ENCODE results near the gene EXD3.

The EXD3 gene

DNA sequence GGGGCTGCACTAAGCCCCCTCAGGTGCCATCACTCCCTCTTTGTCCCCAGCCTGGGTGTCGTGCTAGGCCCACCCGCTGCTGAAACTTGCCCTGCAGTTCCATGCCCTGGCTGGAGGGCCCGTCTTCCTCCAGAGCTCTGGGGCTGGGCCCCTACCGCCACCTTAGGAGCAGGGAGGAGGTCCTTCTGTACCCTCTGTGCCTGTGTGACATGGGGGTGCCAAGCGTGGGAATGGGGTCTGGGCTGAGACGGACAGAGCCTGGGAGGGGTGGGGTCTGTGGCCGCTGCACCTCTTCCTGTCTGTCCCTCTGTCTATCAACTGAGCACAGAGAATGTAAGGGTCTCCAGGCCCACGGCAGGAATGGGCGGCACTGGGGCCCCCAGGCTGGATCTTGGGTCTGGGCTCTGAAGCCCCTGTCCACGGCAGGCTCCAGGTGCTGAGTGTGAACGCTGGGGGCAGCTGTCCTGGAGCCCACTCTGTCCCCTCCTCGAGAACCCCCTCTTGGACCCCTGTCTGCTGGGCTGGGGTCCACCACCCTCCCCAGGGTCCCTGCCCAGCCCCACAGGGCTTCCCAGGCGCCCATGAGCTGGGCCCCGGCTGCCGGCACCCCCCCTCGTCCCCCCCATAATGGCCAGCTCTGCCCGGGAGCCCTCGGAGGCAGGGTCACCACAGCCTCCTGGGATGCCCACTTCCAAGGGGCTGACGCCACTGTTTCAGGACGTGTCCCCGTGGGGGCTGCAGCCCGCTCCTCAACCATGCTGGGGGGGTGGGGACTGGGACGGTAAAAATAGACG is 105.0 kb downstream of the EXD3 start:
- DNase-seq (ENCODE audit: low read depth in 2 of 2) = no peak

- no peak for DNase-seq (ENCODE audit: low read depth in 2 of 2)
Observed at GRCh38 chr9:137317021-137317717, 105.8 kb downstream of the EXD3 start.

DNA sequence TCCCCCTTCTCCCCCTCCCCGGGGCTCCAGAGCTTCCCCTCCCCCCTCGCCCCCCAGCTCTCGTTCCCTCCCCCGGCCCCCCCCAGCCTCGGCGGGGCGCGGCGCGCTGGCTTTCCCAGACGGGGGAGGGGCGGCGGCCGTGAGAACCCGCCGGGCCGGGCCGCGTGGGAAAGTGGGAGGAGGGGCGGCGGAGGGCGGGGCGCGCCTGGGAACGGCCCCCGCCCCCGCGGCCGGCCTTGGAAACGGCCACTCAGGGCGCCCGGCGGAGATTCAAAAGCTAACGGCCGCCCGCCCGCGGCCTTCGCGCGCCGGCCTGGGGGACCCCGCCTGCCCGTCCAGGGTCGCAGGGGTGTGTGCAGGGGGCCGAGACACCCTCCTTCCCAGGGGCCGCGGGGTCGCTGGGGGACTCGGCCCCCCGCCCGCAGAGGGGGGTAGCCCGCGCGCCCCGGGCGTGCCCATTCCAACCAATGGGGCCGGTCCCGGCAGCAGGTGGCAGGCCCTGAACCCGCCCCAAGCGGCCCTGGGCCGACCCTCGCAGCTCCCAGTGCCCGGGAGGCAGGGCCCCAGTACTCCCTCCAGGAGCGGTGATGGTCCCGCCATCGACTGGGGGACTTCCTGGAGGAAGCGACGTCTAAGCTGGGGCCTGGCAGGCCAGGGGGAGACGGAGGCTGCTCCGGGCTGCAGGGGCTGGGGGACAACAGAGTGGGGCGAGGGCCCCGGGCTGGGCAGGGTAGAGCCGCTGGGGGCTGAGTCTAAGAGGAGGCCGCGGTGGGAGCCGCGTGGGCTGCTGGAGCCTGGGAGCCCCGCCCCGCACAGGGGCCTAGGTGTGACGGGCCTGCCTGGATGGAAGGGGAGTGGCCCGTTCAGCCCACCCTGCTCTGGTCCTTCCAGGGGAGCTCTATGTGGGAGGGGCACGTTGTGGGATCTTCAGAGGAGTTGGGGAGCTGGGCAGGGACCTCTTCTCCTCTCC is 106.7 kb downstream of the EXD3 start:
- DNase-seq (ENCODE audit: low read depth in 2 of 2) = no peak

DNA sequence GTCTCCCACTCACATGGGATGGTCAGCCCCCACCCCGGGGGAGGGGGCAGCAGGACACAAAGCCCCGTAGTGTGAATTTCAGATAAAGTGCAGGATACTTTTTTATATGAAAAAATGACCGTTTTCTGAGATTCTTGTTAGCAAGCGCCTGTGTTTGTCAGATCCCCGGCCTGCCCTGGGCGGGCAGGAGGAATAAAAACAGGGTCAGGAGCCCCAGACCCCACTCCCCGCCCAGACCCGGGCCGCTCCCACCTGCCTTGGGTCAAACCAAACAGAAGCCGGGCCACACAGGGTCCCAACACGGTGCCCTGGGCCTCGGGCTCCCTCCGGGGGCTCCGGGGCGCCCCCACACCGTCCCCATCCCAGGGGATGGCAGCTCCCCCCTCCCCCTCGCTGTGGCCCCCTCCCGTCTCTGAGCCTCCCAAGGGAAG is 107.4 kb downstream of the EXD3 start:
- no peak for DNase-seq (ENCODE audit: low read depth in 2 of 2)

DNA sequence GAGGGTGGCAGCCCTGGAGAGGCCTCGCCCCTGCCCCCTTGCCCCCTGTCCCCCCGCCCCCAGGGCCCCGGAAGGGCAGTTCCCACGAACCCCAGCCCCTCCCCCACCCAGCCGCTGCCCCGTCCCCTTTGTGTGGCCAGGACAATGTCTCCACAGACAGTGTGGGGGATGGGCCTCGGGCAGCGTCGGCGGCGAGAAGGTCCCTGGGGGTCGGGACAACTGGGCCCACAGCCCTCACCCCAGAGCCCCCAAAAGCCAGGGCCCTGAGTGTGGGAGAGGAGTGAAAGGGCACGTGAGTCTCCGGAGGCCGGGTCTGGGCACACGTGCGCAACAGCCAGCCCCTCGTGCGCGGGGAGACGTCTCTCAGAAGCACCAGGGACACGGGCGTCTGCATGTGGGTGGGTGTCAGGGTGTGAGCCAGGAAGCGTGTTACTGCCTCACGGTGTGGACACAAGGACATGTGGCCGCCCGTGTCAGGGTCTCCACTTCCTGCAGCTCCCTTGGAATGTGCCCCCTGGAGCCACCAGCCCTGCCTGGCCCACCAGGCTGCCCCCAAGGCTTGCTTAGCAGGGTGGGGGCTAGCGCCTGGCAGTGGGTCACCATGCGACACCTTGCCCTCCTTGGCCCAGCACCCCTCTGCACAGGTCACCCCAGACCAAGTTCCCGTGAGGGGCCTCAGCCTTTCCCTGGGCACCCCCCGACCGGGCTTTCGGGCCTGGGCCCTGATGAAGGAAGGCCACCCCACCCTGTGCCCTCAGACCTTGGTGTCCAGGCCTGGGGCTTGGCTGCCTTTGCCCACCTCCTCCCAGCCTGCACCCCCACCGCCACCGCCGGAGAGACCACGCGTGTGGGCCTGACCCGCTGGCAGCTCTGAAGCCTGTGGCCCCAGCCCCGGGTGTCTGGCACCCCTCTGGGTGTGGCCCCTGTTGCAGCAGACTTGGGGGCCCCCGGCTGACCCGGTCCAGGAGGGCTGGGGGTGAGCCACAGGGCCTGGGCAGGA is 108.1 kb downstream of the EXD3 start:
- no peak for DNase-seq (ENCODE audit: low read depth in 2 of 2)

DNA sequence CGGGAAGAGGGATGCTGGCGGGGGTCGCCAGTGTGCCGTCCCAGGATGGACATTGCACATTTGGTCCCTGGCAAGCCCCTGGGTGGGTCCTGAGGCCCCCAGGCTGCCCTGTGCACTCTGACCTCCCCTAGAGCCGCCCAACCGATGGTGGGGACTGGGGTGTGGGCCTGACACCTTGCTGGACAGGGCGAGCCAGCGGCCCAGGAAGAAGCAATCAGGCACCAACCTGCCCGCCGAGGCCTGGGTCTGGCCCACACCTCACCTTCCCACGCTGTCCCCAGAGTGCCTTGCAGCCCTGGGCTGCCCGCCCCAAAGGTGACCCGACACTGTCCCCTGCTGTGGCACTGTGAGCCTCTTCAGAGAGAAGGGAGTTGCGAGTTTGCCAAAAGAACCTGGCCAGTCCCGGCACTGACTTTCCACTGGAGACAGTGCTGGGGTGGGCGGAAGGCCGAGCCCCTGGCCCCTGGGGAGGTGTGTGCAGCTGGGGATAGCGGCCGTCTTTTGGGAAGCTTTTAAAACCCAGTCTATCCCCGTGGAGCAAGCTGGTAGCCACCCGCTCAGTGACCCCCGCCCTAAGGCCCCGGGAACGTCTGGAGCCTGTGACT is 108.9 kb downstream of the EXD3 start:
- DNase-seq (ENCODE audit: low read depth in 2 of 2) = no peak

DNA sequence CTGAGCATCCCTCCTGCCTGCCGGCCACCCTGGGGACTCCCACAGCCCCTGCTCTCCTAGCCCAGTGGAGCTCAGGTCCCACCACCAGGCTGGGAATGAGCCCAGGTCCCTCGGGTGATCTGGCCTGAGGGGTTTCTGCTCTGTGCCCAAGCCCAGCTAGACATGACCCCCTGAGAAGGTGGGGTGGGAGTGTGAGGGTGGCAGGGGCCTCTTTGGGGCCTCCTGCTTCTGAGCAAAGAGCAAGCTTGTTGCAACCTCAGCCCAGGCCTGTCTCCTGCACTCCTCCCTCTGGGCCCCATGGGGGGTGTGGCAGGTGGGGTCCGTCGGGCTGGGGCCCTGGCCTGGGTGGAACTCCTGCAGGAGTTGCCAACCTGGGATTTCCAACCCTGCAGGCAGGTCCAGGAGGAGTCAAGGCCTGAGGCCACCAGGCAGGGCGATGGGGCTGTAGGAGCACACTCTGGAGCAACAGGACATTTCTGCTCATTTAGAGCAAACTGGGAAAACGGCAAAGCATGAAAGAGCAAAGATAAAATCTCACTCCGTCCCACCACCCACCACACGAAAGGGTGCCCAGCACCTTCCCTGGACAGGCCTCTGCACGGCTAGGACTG is 109.5 kb downstream of the EXD3 start:
- DNase-seq (ENCODE audit: low read depth in 2 of 2) = no peak

DNA sequence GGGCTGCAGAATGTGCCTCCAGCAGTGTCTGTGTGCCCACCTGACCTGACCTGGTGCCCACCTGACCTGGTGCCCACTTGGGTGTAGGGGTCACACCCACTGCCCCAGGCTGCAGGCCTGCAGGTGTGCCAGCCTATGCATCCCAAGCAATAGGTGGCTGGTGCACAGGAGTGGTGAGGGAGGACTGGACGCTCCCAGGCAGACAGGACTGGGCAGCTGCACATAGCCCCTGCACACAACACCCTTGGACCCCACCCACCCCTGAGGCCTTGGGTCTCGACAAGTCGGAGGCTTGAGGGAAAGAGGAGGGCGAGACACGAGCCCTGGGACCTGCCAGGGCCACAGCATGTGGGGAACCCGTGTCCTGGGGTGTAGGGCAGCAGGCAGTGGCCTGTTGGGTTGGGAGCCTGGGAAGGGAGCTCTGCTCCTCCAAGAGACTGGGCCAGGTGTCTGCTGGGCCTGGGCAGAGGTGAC is 110.1 kb downstream of the EXD3 start:
- DNase-seq (ENCODE audit: low read depth in 2 of 2) = no peak

DNA sequence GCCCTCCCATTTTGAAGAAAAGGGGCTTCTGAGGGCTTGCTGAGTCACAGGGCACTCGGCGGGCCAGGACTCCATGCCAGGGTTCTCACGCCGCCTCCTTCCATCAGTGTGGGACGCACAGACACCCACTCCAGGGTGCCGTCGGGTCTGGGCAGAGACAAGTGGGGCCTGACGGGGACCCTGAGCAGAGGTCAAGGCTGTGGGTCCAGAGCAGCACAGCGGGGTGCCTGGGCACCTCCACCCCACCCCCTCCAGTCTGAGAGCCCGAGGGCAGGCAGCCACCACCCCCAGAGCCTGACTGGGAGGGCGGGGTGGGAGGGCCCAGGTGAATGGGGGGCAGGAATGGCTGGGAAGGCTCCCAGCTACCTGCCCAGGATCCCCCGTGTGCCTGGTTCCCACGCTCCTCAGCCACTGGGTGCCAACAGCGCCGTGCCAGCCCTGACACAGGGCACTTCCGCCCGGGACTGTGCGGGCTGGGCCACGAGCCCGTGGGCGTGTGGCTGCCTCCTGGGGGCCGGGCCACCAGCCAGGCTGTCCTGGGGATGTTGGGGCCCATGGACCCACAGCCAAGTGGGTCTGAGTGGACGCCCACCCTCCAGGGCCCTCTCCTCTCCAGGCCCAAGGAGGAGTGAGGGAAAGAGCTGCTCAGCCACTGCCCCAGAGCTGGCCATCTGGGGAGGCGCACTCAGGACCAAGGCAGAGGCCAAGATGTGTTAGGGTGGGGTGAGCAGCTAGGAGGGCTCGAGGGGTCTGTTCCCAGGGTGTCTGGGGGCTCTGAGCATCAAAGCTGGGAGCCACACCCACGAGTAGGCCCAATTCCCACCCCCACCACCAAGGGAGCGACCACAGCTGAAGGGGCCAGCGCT is 110.7 kb downstream of the EXD3 start:
- no peak for DNase-seq (ENCODE audit: low read depth in 2 of 2)

- no peak for DNase-seq (ENCODE audit: low read depth in 2 of 2)
Observed at GRCh38 chr9:137311171-137311985, 111.6 kb downstream of the EXD3 start.

- no peak for DNase-seq (ENCODE audit: low read depth in 2 of 2)
Observed at GRCh38 chr9:137310189-137311052, 112.5 kb downstream of the EXD3 start.

- DNase-seq (ENCODE audit: low read depth in 2 of 2) = no peak
Observed at GRCh38 chr9:137309368-137310188, 113.4 kb downstream of the EXD3 start.

GRCh38 chr9:137308057-137308619 is 114.8 kb downstream of the EXD3 start:
- no peak for DNase-seq (ENCODE audit: low read depth in 2 of 2)

DNA sequence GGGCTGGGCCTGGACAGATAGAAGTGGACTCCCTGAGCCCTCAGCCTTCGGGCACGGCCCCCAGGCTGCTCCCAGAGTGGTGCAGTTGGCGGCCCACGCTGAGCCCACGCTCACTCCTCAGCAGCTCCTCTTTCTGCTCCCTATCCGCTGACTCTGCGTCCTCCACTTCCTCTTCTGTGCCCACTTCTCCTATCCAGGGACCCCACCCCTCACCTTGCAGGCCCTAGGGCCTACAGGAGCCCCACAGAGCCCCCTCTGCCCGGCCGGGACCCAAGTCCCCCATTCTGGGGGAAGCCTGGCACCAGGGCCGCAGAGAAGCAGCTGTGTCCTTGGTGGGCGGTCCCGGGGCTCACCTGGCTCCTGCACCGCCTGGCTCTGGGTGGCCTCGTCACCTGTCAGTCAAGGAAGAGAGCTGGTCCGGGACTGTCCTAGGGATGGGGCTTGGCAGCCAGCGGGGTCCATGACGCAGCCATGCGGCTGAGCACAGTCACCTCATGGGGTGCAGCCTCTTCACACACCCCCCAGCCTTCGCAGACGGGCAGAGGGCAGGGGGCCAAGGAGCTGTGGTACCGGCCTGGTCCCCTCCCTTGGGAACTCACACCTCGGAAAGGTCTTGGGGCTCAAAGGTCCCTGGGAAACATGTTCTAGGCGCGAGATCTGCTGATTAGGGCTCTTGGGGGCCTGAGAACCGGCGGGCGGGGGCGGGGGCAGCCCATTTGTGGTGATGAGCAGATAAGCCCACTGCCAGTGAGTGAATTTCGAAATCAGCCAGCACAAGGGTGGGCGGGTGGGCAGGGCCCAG is 115.5 kb downstream of the EXD3 start:
- no peak for DNase-seq (ENCODE audit: low read depth in 2 of 2)

DNA sequence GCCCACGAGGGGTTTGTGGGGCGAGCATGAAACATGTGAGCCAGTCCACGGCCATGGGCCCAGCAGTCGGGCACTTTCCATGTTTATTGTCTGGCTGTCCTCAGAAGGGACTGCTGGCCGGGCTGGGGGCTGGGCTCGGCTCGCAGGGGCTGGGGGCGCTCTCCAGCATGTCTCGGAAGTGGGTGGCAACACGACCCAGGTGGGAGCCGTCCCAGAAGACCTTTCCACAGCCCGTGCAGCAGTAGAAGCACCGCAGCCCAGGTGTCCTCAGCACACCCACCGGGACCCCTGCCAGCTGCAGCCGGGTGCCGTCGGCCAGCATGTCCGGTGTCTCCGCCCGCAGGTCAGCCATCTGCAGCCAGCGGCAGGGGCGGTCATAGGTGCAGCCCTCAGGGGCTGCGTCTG is 116.1 kb downstream of the EXD3 start:
- no peak for DNase-seq (ENCODE audit: low read depth in 2 of 2)

Measured in stimulated activated CD4-positive, alpha-beta T cell treated with anti-CD3 and anti-CD28 coated beads, Interleukin-4, amount 100 ng/mL, for 48 hours (primary cell).